Uterus (tissue), 2 donors: ENCODE data around the gene TUFT1.

Experiments used
- POLR2A ChIP-seq, 2 donors: fragments of 450-650 bp; IDR thresholded peaks; one replicate each; pipeline ENCODE4 v1.6.1; 2016; ENCODE audit warnings: antibody characterized with exemption in 2 of 2, mild to moderate bottlenecking in 1 of 2, moderate library complexity in 1 of 2
- TF ChIP-seq, protein P1 (sequence below), 4 experiments: fragments of 200-600 bp in 2 of 4; fragments of 450-650 bp in 2 of 4; sonication (generic) in 2 of 4; IDR thresholded peaks; one replicate each; pipeline ENCODE4 v1.5.1; 2016 to 2019; ENCODE audit warnings: antibody characterized with exemption in 4 of 4, mild to moderate bottlenecking in 2 of 4, moderate library complexity in 1 of 4

DNA sequence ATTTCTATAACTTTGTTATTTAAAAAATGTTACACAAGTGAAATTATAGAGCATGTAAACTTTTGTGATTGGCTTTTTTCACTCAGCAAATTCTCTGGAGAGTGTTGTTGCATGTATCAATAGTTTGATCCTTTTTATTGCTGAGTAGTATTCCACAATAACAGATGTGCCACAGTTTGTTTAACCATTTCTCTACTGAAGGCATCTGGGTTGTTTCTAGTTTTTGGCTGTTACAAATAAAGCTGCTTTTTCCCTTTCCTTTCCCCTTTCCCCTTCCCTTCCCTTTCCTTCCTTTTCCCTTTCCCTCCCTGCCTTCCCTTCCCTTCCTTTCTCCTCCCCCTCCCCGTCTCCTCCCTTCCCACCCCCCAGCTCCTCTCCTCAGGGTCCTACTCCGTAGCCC lies 15.9 kb downstream of the TUFT1 start:
- TF ChIP-seq POLR2A (IDR thresholded peaks at IDR 0.05): no peak
- TF ChIP-seq, protein P1, sequence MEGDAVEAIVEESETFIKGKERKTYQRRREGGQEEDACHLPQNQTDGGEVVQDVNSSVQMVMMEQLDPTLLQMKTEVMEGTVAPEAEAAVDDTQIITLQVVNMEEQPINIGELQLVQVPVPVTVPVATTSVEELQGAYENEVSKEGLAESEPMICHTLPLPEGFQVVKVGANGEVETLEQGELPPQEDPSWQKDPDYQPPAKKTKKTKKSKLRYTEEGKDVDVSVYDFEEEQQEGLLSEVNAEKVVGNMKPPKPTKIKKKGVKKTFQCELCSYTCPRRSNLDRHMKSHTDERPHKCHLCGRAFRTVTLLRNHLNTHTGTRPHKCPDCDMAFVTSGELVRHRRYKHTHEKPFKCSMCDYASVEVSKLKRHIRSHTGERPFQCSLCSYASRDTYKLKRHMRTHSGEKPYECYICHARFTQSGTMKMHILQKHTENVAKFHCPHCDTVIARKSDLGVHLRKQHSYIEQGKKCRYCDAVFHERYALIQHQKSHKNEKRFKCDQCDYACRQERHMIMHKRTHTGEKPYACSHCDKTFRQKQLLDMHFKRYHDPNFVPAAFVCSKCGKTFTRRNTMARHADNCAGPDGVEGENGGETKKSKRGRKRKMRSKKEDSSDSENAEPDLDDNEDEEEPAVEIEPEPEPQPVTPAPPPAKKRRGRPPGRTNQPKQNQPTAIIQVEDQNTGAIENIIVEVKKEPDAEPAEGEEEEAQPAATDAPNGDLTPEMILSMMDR (IDR thresholded peaks at IDR 0.05): no peak
